ENCODE data around the gene TMEM272.

- TF ChIP-seq, protein P1, sequence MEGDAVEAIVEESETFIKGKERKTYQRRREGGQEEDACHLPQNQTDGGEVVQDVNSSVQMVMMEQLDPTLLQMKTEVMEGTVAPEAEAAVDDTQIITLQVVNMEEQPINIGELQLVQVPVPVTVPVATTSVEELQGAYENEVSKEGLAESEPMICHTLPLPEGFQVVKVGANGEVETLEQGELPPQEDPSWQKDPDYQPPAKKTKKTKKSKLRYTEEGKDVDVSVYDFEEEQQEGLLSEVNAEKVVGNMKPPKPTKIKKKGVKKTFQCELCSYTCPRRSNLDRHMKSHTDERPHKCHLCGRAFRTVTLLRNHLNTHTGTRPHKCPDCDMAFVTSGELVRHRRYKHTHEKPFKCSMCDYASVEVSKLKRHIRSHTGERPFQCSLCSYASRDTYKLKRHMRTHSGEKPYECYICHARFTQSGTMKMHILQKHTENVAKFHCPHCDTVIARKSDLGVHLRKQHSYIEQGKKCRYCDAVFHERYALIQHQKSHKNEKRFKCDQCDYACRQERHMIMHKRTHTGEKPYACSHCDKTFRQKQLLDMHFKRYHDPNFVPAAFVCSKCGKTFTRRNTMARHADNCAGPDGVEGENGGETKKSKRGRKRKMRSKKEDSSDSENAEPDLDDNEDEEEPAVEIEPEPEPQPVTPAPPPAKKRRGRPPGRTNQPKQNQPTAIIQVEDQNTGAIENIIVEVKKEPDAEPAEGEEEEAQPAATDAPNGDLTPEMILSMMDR (IDR thresholded peaks at IDR 0.05), result no peak
- no peak for TF ChIP-seq REST (IDR thresholded peaks at IDR 0.05; ENCODE audit: insufficient read depth in 1 of 2, low read depth in 2 of 2, low read length in 1 of 2)
- no peak for TF ChIP-seq POLR2AphosphoS5 (IDR thresholded peaks at IDR 0.05; ENCODE audit: low read depth, low read length)
- no peak for TF ChIP-seq TCF7L2 (IDR thresholded peaks at IDR 0.05; ENCODE audit: low read depth, low read length)
- TF ChIP-seq SIN3A (IDR thresholded peaks at IDR 0.05; ENCODE audit: borderline replicate concordance, insufficient read depth, low read depth, low read length), result no peak
Observed at GRCh38 chr13:51837016-51837415, 8.0 kb downstream of the TMEM272 start.

All from Panc1 (cell line).